Ishikawa (cell line): ENCODE results near the gene LRRC14B.

Source experiments
- CEBPB ChIP-seq: IDR thresholded peaks from 2 replicates; pipeline ENCODE4 v1.6.1; 2012
- CREB1 ChIP-seq: IDR thresholded peaks from 2 replicates; pipeline ENCODE4 v1.6.1; 2012; ENCODE audit warnings: low read depth
- EGR1 ChIP-seq: IDR thresholded peaks from 2 replicates; pipeline ENCODE4 v1.6.1; 2012
- EP300 ChIP-seq: IDR thresholded peaks from 2 replicates; pipeline ENCODE4 v1.6.1; 2012; ENCODE audit warnings: borderline replicate concordance
- FOXM1 ChIP-seq: IDR thresholded peaks from 2 replicates; pipeline ENCODE4 v1.6.1; 2012; ENCODE audit warnings: low read depth, borderline replicate concordance
- NFIC ChIP-seq: IDR thresholded peaks from 2 replicates; pipeline ENCODE4 v1.6.1; 2012
- RAD21 ChIP-seq: IDR thresholded peaks from 2 replicates; pipeline ENCODE4 v1.6.1; 2012; ENCODE audit warnings: low read depth
- REST ChIP-seq: IDR thresholded peaks from 2 replicates; pipeline ENCODE4 v1.6.1; 2012; ENCODE audit warnings: low read depth, mild to moderate bottlenecking
- TAF1 ChIP-seq: IDR thresholded peaks from 2 replicates; pipeline ENCODE4 v1.6.1; 2012; ENCODE audit warnings: low read depth, mild to moderate bottlenecking
- TCF12 ChIP-seq: IDR thresholded peaks from 2 replicates; pipeline ENCODE4 v1.6.1; 2012; ENCODE audit warnings: low read depth
- TEAD4 ChIP-seq: IDR thresholded peaks from 2 replicates; pipeline ENCODE4 v1.6.1; 2012
- USF1 ChIP-seq: IDR thresholded peaks from 2 replicates; pipeline ENCODE4 v1.6.1; 2012
- YY1 ChIP-seq: IDR thresholded peaks from 2 replicates; pipeline ENCODE4 v1.6.1; 2012; ENCODE audit warnings: low read depth
- ZBTB7A ChIP-seq: IDR thresholded peaks from 2 replicates; pipeline ENCODE4 v1.6.1; 2012; ENCODE audit warnings: low read depth
- TF ChIP-seq, protein P1 (sequence below): IDR thresholded peaks from 2 replicates; pipeline ENCODE4 v1.6.1; 2012

The LRRC14B gene

GRCh38 chr5:156411-157072 is 34.8 kb upstream of the LRRC14B start:
- no peak for TF ChIP-seq CEBPB
- TF ChIP-seq, protein P1, sequence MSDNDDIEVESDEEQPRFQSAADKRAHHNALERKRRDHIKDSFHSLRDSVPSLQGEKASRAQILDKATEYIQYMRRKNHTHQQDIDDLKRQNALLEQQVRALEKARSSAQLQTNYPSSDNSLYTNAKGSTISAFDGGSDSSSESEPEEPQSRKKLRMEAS: no peak
- TF ChIP-seq RAD21: no peak
- no peak for TF ChIP-seq REST
- TF ChIP-seq TAF1: no peak
- TF ChIP-seq EGR1: no peak
- TF ChIP-seq USF1: no peak
- no peak for TF ChIP-seq NFIC
- TF ChIP-seq EP300: no peak
- TF ChIP-seq YY1: no peak
- no peak for TF ChIP-seq ZBTB7A
- TF ChIP-seq TEAD4: no peak

GRCh38 chr5:157126-157715 is 34.1 kb upstream of the LRRC14B start:
- TF ChIP-seq TEAD4 (no peak), EGR1 (no peak), CREB1 (no peak), ZBTB7A (no peak)

- TF ChIP-seq TEAD4 (no peak), REST (no peak)
Observed at GRCh38 chr5:157801-158200, 33.5 kb upstream of the LRRC14B start.

DNA sequence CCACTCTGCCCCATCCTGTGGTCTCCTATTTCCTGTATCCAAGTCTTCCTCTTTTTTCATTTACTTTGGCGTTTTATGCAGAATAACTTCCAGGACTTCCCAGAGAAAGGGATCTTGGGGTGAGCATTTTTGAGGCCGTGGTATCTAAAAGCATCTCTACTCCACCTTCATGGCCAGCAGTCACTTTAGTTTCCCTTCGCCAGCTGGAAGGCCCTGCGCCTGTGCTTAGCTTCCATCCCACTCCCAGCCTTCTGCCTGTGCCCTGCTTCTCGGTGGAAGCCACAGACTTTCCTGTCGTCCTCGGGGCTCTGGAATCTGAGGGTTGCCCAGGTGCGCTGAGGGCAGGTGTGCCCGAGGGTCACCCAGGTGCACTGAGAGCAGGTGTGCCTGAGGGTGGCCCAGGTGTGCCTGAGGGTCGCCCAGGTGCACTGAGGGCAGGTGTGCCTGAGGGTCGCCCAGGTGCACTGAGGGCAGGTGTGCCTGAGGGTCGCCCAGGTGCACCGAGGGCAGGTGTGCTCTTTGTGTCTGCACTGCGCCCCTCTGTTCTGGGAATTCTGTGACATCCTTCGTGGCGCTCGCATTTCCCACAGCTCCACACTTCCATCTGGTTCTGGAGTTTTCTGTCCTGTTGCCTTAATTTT is 32.4 kb upstream of the LRRC14B start:
- TF ChIP-seq USF1 (no peak), TCF12 (no peak), TEAD4 (no peak), CREB1 (no peak)
- TF ChIP-seq, protein P1: no peak

DNA sequence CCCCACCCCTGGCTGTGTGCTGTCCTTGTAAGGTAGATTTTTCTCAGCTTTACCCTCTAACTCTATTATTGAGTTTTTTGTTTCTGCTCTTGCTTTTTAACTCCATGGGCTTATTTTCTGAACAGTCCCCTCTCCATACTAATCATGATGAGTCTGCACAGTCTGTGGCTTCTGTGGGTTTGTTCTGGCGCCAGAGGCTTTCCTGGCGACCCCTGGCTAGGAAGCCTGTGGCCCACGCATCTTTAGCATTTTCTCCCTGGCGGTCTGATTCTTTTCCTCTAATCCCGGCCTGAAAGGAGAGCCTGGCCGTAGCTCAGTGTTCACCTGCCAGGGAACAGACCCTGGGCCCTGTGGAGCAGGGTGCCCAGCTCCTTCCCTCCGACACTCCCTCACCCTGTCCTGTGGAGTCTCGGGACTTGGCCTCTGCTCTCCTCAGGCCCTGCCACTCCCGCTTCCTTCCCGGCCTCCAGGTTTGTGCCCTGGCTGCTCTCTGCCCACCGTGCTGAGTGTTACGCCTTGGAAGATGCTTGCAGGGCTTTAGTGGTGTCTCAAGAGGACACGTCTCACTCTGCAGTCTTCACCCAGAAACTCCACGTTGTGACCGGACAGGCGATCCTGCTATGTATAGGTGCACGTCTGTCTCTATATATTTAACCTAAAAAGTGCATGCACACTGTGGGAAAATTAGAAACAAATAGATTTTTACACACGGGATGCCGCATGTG is 31.7 kb upstream of the LRRC14B start:
- TF ChIP-seq ZBTB7A (no peak), TAF1 (no peak), YY1 (no peak)

DNA sequence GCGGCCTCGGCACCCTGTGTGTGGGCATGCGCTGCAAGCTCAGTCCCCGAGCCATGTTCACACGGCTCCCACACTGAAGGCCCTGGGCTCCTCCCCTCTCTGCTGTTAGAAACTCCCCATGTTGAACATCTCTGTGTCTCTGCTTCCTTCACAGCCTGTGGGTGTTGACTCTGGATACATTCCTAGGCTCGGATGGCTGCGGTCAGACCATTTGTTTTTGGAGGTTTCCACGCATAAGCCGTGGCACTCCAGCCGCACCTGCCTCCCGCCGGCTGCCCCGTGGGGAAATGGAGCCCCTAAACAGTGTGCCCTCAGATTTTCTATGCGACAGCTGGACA is 31.2 kb upstream of the LRRC14B start:
- TF ChIP-seq CEBPB: no peak
- TF ChIP-seq YY1: no peak
- TF ChIP-seq TEAD4: no peak
- no peak for TF ChIP-seq USF1
- no peak for TF ChIP-seq EGR1
- no peak for TF ChIP-seq TCF12
- TF ChIP-seq CREB1: no peak
- TF ChIP-seq RAD21: no peak
- TF ChIP-seq EP300: no peak
- TF ChIP-seq REST: no peak
- TF ChIP-seq ZBTB7A: no peak
- no peak for TF ChIP-seq FOXM1
- TF ChIP-seq, protein P1: no peak
- no peak for TF ChIP-seq NFIC
- TF ChIP-seq TAF1: no peak
